Aorta (tissue), 5 donors: Measurements from ENCODE around the gene JARID2. TPM values are rescaled to one million over a fixed set of nuclear protein-coding genes. Genes with fewer than 3 reads are reported as not detected.

ENCODE experiments used
- ATAC-seq: fragments of 200-7000 bp; cut with Tn5 transposase; one replicate; pipeline ENCODE4 v1.9.1; 2022; ENCODE audit warnings: moderate library complexity; ENCODE audit not compliant: low FRiP score
- DNase-seq, 2 donors: peaks; one replicate each; pipeline ENCODE4 v3.0.0-alpha.2; 2020
- H3K27ac ChIP-seq, 2 donors: one replicate each; pipeline ENCODE4 v1.5.1; 2013; ENCODE audit warnings: low read length in 2 of 2, mild to moderate bottlenecking in 2 of 2, moderate library complexity in 2 of 2, control low read depth in 1 of 2, inconsistent platforms in 1 of 2, low read depth in 1 of 2
- H3K27me3 ChIP-seq, 2 donors: one replicate each; pipeline ENCODE4 v1.6.1; 2013; ENCODE audit warnings: control low read depth in 1 of 2, low read length in 1 of 2, mild to moderate bottlenecking in 1 of 2, moderate library complexity in 1 of 2; ENCODE audit not compliant: insufficient read depth in 2 of 2, control insufficient read depth in 1 of 2
- H3K36me3 ChIP-seq, 2 donors: one replicate each; pipeline ENCODE4 v1.6.1; 2013; ENCODE audit warnings: control low read depth in 1 of 2, low read length in 1 of 2, mild to moderate bottlenecking in 1 of 2; ENCODE audit not compliant: insufficient read depth in 2 of 2, control insufficient read depth in 1 of 2
- H3K4me1 ChIP-seq, 2 donors: one replicate each; pipeline ENCODE4 v1.6.1; 2013; ENCODE audit warnings: low read length in 2 of 2, control low read depth in 1 of 2, mild to moderate bottlenecking in 1 of 2, moderate library complexity in 1 of 2; ENCODE audit not compliant: insufficient read depth in 2 of 2, control insufficient read depth in 1 of 2
- H3K4me3 ChIP-seq, 2 donors: one replicate each; pipeline ENCODE4 v1.5.1; 2013; ENCODE audit warnings: low read length in 2 of 2, control low read depth in 1 of 2, mild to moderate bottlenecking in 1 of 2
- H3K9me3 ChIP-seq: one replicate; pipeline ENCODE4 v1.6.1; 2013; ENCODE audit warnings: mild to moderate bottlenecking, low read length; ENCODE audit not compliant: control insufficient read depth
- WGBS, 2 donors: extraction: QIAGEN DNeasy Blood & Tissue Kit; methylation state at CpG; one replicate each; pipeline ENCODE4 v1.1.7; 2013; 5-methylcytosine and 5-hydroxymethylcytosine counted together
- intact Hi-C, 2 donors: fragments of 100-400 bp; cut with DNase I; formaldehyde crosslinking; loops; one replicate each; pipeline versions ENCODE4 v1.14.2 to v1.15.0; 2022
- polyA plus RNA-seq, 2 donors: library from polyadenylated mRNA; stranded (reverse); fragments of 200-250 nt; gene quantifications; one replicate each; pipeline ENCODE4 v1.2.3, GENCODE V29; 2013
- total RNA-seq, 2 donors: library from RNA; stranded (reverse); fragmentation: NEBNext Ultra II Directional; extraction: Animal tissue kit (Norgen Biotek cat#: 25700); gene quantifications; one replicate each; pipeline ENCODE4 v1.2.1, GENCODE V29; 2021
- donor health status: healthy with polysubstance abuse.
- donor health status: Bipolar disorder and iron deficiency.
- donor health status: DM: no; HTN: no; CAD: no.
- donor health status: DM: no; HTN: no; CAD: no.
- donor health status: DM: yes; HTN: yes; CAD: no.

Gene JARID2
- total and polyA plus RNA-seq, 4 donors, result 0.88 to 13.0 (median 7.1) TPM

DNA sequence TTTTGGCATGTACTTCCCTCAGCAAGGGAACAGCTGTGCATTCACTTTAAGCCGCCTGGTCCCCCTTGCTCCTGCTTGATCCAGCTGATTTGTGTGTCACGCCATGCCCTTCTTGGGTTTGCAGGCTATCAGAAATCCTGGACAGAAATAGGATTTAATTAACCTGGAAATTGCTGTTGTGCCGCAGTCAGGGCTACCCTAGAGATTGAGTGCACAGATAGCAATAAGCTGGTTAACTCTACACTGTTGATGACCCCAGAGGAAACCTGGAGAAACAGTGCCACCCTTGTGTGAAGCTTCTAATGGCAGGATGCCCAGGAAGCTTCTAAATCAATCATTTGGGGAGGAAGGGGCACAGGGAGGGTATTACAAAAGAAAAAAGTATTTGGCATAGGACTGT is 199.0 kb downstream of the JARID2 start:
- peaks cover 0 to 3% of the 10 kb centered on the region in 2 donors for H3K4me1 ChIP-seq
- no peaks in the 10 kb centered on the region for H3K36me3 ChIP-seq
- intact Hi-C loops, result loop anchor here in 1 of 2 donors (5.0 kb wide), 1 partner anchor 198 kb away; the partner anchor contains the start of gene JARID2
- no peak overlapping the region for H3K4me3 ChIP-seq
- H3K9me3 ChIP-seq, result no peaks in the 10 kb centered on the region
- ATAC-seq (no peak), DNase-seq (no peak)
- 92 to 97% methylated on average over 3 of the region's 3 CpGs for WGBS, 2 donors
- no peak overlapping the region for H3K27ac ChIP-seq
- no peaks in the 10 kb centered on the region for H3K27me3 ChIP-seq

DNA sequence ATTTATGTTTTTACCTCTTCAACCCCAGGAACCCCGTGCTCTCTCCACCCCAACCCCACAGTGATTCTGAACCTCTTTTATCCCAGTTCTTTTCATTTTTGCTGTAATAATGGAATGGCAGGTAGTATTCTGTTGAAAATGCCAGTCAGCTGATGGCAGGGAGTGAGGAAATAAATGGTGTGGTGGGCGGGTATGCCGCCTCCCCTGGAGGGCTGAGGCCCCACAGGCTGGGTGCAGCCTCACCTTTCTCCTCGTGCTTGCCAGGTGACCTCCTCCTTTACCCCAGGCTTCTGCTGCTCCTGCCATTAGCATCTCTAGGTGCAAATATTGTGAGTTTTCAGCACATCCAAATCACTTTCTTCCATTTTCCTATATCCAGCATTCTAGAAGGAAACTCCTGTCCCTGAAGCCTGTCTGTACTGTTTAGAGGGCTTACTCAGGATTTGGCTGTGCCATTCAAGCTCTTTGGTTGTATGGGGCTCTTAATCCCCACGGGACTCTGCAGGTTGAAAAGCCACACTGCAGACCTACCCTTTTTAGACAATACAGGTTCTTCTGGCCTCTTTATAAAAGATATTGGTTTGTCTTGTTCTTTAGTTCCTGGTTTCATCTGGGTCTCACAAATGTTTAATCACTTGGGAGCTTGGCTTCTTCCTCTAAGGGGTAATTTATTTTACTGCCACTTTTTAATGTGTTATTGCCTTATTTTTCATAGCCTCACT is 201.8 kb downstream of the JARID2 start:
- intact Hi-C loops, result no loop called here
- WGBS, 2 donors, result 95 to 96% methylated on average over 5 of the region's 5 CpGs
- H3K27me3 ChIP-seq, result no peaks in the 10 kb centered on the region
- H3K4me1 ChIP-seq, result peaks cover 0 to 3% of the 10 kb centered on the region in 2 donors
- no peak overlapping the region for H3K27ac ChIP-seq
- no peak for ATAC-seq
- DNase-seq, result no peak
- no peak overlapping the region for H3K4me3 ChIP-seq
- H3K9me3 ChIP-seq, result no peaks in the 10 kb centered on the region
- H3K36me3 ChIP-seq, result peaks cover 0 to 3% of the 10 kb centered on the region in 2 donors

DNA sequence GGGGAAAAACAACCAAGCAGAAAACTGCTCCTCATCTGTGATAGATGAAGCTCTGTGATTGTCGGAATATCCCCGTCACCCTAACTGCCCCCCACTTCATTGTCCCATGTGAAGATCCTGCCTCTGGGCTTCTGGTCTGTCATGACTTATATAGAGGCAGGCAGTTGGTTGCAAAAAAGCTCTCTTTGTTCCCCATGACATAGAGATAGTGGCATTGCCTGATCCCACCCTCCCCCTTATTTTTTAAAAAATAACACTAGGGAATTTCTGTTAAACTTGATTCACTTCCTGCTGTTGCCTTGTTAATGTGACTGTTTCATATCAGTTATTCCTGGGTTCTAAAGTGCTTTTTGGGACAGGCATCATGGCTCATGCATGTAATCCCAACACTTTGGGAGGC is 203.1 kb downstream of the JARID2 start:
- intact Hi-C loops, result no loop called here
- WGBS, 2 donors, result 97 to 98% methylated on average over 2 of the region's 2 CpGs
- Histone ChIP-seq H3K27ac (no peak overlapping the region), H3K9me3 (no peaks in the 10 kb centered on the region), H3K27me3 (no peaks in the 10 kb centered on the region), H3K4me1 (no peaks in the 10 kb centered on the region), H3K36me3 (peaks cover 0 to 3% of the 10 kb centered on the region in 2 donors), H3K4me3 (no peak overlapping the region)
- DNase-seq, result no peak
- no peak for ATAC-seq

DNA sequence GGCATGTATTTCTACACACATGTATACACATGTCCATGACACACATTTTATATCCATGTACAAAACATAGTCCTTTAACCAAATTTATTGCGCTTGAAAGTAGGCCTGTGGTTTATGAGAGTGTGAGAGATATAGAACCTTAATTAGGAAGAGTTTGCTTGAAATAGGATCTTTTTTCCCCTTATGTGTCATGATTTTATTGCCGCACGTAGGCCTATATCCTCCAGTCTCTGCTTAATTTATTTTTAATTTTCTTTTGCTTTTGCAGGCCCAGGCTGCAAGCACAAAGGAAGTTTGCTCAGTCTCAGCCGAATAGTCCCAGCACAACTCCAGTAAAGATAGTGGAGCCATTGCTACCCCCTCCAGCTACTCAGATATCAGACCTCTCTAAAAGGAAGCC is 205.9 kb downstream of the JARID2 start:
- Histone ChIP-seq H3K4me3 (no peak overlapping the region), H3K27me3 (no peaks in the 10 kb centered on the region), H3K4me1 (no peaks in the 10 kb centered on the region), H3K36me3 (peaks cover 0 to 3% of the 10 kb centered on the region in 2 donors), H3K27ac (no peak overlapping the region), H3K9me3 (no peaks in the 10 kb centered on the region)
- ATAC-seq (no peak), DNase-seq (no peak)
- intact Hi-C loops, result no loop called here
- 96 to 98% methylated on average over 4 of the region's 4 CpGs for whole genome bisulfite sequencing, 2 donors

DNA sequence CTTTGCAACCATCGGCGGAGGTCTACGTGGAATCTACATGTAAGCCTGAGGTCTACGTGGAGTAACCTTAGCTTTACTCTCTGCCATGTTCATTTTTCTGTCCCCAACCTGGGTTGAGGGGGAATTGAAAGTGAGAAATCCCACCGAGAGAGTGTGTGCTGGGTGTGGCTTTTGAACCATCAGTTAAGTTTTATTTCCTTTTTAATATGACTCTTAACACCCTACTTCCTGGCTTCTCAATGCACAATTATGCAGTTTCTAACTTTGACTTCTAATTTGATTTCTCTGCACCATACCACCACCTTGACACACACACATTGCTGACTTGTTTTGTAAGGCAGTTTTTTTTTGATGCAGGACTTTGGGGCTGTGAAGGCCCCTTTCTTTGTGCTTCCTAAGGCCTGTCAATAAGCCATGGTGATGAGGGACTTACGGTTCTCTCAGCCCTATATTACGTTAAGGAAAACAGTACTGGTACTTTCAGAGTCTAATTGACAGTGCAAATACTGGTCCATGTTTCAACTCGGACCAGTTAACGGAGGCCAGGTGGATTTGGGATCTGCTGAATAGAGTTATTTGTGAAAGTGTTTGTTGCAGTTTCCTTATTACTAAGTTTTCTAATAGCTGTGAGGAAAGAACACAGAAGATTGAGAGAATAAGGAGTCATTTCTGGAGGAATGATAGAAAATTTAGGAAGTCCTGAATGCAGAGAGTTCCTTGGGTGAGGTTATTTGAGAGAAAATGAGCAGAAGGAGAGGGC is 206.5 kb downstream of the JARID2 start:
- Histone ChIP-seq H3K9me3 (no peaks in the 10 kb centered on the region), H3K4me3 (no peak overlapping the region), H3K36me3 (peaks cover 0 to 3% of the 10 kb centered on the region in 2 donors), H3K27me3 (no peaks in the 10 kb centered on the region), H3K4me1 (no peaks in the 10 kb centered on the region), H3K27ac (no peak overlapping the region)
- intact Hi-C loops, result no loop called here
- DNase-seq (no peak), ATAC-seq (no peak)
- WGBS, 2 donors, result 93% methylated on average over 9 of the region's 9 CpGs

DNA sequence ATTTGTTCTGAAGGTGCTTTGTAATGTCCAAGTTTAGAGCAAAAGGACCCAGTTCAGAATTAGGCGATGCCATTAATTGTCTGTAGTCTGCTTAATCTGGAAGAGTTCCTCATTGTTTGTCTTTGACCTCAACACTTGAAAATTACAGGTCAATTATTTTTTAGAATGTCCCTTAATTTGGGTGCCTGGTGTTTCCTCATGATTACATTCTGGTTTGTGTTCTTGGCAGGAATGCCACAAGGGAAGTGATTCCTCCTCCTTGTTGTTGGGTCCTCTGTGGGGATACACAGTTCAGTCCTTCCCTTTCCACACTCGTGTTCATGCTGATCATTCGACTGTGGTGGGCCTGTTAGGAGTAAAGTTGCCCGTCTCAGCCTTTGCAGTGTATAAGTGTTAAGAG is 207.3 kb downstream of the JARID2 start:
- WGBS, 2 donors, result 95% methylated on average over 4 of the region's 4 CpGs
- Histone ChIP-seq H3K27ac (no peak overlapping the region), H3K36me3 (peaks cover 0 to 3% of the 10 kb centered on the region in 2 donors), H3K4me3 (no peak overlapping the region), H3K27me3 (no peaks in the 10 kb centered on the region), H3K4me1 (no peaks in the 10 kb centered on the region), H3K9me3 (no peaks in the 10 kb centered on the region)
- intact Hi-C loops, result no loop called here
- DNase-seq, result no peak
- ATAC-seq, result no peak

DNA sequence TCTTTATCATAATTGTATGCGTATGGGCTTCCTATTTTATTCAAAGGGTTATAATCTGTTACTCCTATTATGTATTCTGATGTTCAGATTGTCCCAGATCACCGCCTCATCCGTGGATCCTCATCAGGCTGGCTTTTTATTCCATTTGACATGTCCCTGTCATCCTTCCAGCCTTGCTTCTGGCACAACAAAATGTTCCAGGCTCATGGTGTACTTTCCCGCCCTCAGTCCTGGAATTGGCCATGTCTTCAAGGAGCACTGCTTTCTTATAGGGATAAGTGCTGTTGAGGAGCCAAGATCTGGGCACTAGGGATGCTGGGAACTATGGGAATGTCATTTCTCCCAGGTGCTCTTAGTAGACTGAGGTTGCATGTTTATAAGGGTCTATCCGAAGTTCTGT is 207.8 kb downstream of the JARID2 start:
- WGBS, 2 donors, result 75 to 87% methylated on average over 5 of the region's 5 CpGs
- H3K9me3 ChIP-seq, result no peaks in the 10 kb centered on the region
- no peak overlapping the region for H3K4me3 ChIP-seq
- no peak for ATAC-seq
- H3K36me3 ChIP-seq, result peaks cover 0 to 3% of the 10 kb centered on the region in 2 donors
- no peaks in the 10 kb centered on the region for H3K4me1 ChIP-seq
- H3K27ac ChIP-seq, result no peak overlapping the region
- no peak for DNase-seq
- intact Hi-C loops, result no loop called here
- no peaks in the 10 kb centered on the region for H3K27me3 ChIP-seq

DNA sequence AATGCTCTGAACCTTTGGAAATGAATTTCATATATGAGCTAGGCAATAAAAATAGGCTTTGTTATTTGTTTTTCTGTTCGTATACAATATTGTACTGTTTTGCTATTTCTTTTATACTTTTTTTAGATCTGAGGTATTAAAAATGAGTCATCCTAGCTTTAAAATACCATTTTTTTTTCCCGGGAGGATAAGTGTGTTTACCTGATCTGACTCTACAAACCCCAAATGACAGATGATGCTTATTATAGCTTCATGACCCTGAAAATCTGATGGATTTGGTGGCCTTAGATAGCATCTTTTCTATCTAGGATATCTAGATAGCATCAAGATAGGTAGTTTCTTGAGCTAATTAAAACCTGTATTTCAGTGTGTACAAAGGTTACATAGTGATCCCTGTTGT is 210.6 kb downstream of the JARID2 start:
- no peaks in the 10 kb centered on the region for H3K4me1 ChIP-seq
- no peak for ATAC-seq
- H3K27me3 ChIP-seq, result no peaks in the 10 kb centered on the region
- no peak overlapping the region for H3K27ac ChIP-seq
- H3K9me3 ChIP-seq, result no peaks in the 10 kb centered on the region
- intact Hi-C loops, result no loop called here
- H3K36me3 ChIP-seq, result peaks cover 0 to 3% of the 10 kb centered on the region in 2 donors
- no peak overlapping the region for H3K4me3 ChIP-seq
- 18 to 25% methylated on average over 2 of the region's 2 CpGs for WGBS, 2 donors
- DNase-seq, result no peak
